LNCaP clone FGC (cell line): Measurements from ENCODE around the gene GPC6.

Source experiments
- DNase-seq: peaks from one replicate; pipeline ENCODE4 v3.0.0-alpha.2; 2011; ENCODE audit warnings: low read depth
- H3K4me3 ChIP-seq: 2 replicates; pipeline ENCODE4 v1.5.1; 2011; ENCODE audit warnings: mild to moderate bottlenecking, low read depth, low read length, control low read depth
- CTCF ChIP-seq: IDR thresholded peaks from 2 replicates; pipeline ENCODE4 v1.5.1; 2012; ENCODE audit warnings: mild to moderate bottlenecking; ENCODE audit not compliant: control insufficient read depth, insufficient read depth; ENCODE audit errors: extremely low read depth

Gene GPC6

GRCh38 chr13:94269557-94269956, 1043.0 kb downstream of the GPC6 start:
- TF ChIP-seq CTCF, result no peak
- no peak overlapping the region for H3K4me3 ChIP-seq
- no peak for DNase-seq

- DNase-seq, result no peak
- TF ChIP-seq CTCF, result 0 out of 2 replicates have a peak, but pooled peaks have one; percentile 4
Observed at GRCh38 chr13:94270556-94270955, 1043.9 kb downstream of the GPC6 start.

GRCh38 chr13:94272038-94272437, 1045.4 kb downstream of the GPC6 start:
- no peak for DNase-seq

More at GRCh38 chr13:94270556-94270955, 1043.9 kb downstream of the GPC6 start:
- no peak overlapping the region for H3K4me3 ChIP-seq

GRCh38 chr13:94280349-94280748, 1053.7 kb downstream of the GPC6 start:
- TF ChIP-seq CTCF, result no peak
- no peak overlapping the region for H3K4me3 ChIP-seq
- DNase-seq, result no peak

More at GRCh38 chr13:94272038-94272437, 1045.4 kb downstream of the GPC6 start:
- no peak for TF ChIP-seq CTCF
- no peak overlapping the region for H3K4me3 ChIP-seq

GRCh38 chr13:94280845-94281244, 1054.2 kb downstream of the GPC6 start:
- no peak overlapping the region for H3K4me3 ChIP-seq
- DNase-seq, result no peak
- TF ChIP-seq CTCF, result no peak

- TF ChIP-seq CTCF, result no peak
- DNase-seq, result no peak
- H3K4me3 ChIP-seq, result no peak overlapping the region
Observed at GRCh38 chr13:94286581-94286980, 1060.0 kb downstream of the GPC6 start.

- no peak for TF ChIP-seq CTCF
Observed at GRCh38 chr13:94291631-94292322, 1065.2 kb downstream of the GPC6 start.

More at GRCh38 chr13:94291631-94292322, 1065.2 kb downstream of the GPC6 start:
- H3K4me3 ChIP-seq, result no peak overlapping the region
- no peak for DNase-seq
